SK-N-SH (cell line): Measurements from ENCODE around the gene KDM4C. TPM values are rescaled to one million over a fixed set of nuclear protein-coding genes. Genes with fewer than 3 reads are reported as not detected.

Experiments used
- CTCF ChIA-PET: fragments of 300-600, 350-600 bp; formaldehyde crosslinking; extraction: SDS; loops from one replicate; lab custom pipeline; 2021; lab: Yijun Ruan, JAX
- POLR2A ChIA-PET: fragments of 350-600 bp; sonication (Branson Sonifier 250); formaldehyde crosslinking; extraction: SDS; loops from one replicate; lab custom pipeline; 2020; ENCODE audit warnings: antibody characterized with exemption, inconsistent platforms; lab: Yijun Ruan, JAX
- DNase-seq: peaks from one replicate; pipeline ENCODE4 v3.0.0; 2012
- H2AFZ ChIP-seq: fragments of 200-600 bp; sonication (generic); 2 replicates; pipeline ENCODE4 v1.8.1; 2016; ENCODE audit warnings: antibody characterized with exemption, mild to moderate bottlenecking, low read depth
- H3F3A ChIP-seq: fragments of 200-600 bp; sonication (generic); replicated peaks from 2 replicates; pipeline ENCODE3; 2016; ENCODE audit warnings: antibody characterized with exemption, mild to moderate bottlenecking; ENCODE audit not compliant: insufficient read depth
- H3K27ac ChIP-seq, 2 experiments: fragments of 200-500 bp in 1 of 2; fragments of 200-600 bp in 1 of 2; sonication (Bioruptor generic) in 1 of 2; sonication (generic), shearing (Covaris generic) in 1 of 2; 2 replicates each; pipeline versions ENCODE4 v1.5.1 to v1.6.1; 2014 to 2016; ENCODE audit warnings: low read depth in 2 of 2, inconsistent platforms in 1 of 2, low read length in 1 of 2, mild to moderate bottlenecking in 1 of 2, mixed read lengths in 1 of 2
- H3K27me3 ChIP-seq: fragments of 200-600 bp; sonication (generic), shearing (Covaris generic); 2 replicates; pipeline ENCODE4 v1.6.1; 2016; ENCODE audit warnings: mixed run types; ENCODE audit not compliant: insufficient read depth
- H3K36me3 ChIP-seq, 2 experiments: fragments of 200-500 bp in 1 of 2; fragments of 200-600 bp in 1 of 2; sonication (Bioruptor generic) in 1 of 2; sonication (generic) in 1 of 2; replicated peaks in 1 of 2; 2 replicates each; pipeline versions ENCODE3 to v1.5.1; 2014 to 2016; ENCODE audit warnings: low read length in 1 of 2, mild to moderate bottlenecking in 1 of 2; ENCODE audit not compliant: insufficient read depth in 2 of 2, control insufficient read depth in 1 of 2
- H3K4me1 ChIP-seq, 2 experiments: fragments of 200-500 bp in 1 of 2; fragments of 200-600 bp in 1 of 2; sonication (Bioruptor generic) in 1 of 2; sonication (generic), shearing (Covaris generic) in 1 of 2; 2 replicates each; pipeline versions ENCODE4 v1.5.1 to v1.6.1; 2014 to 2016; ENCODE audit warnings: low read depth in 1 of 2, low read length in 1 of 2, mixed run types in 1 of 2; ENCODE audit not compliant: insufficient read depth in 2 of 2, control insufficient read depth in 1 of 2
- H3K4me2 ChIP-seq: fragments of 200-600 bp; sonication (generic), shearing (Covaris generic); 2 replicates; pipeline ENCODE4 v1.6.1; 2017; ENCODE audit warnings: mixed run types
- H3K4me3 ChIP-seq, 2 experiments: fragments of 200-500 bp in 1 of 2; fragments of 200-600 bp in 1 of 2; sonication (Bioruptor generic) in 1 of 2; sonication (generic), shearing (Covaris generic) in 1 of 2; 2 replicates each; pipeline versions ENCODE4 v1.5.1 to v1.8.1; 2014 to 2016; ENCODE audit warnings: low read depth in 2 of 2, inconsistent platforms in 1 of 2, low read length in 1 of 2, mild to moderate bottlenecking in 1 of 2, mixed read lengths in 1 of 2, moderate library complexity in 1 of 2
- H3K79me2 ChIP-seq: fragments of 200-600 bp; sonication (generic); 2 replicates; pipeline ENCODE4 v1.8.1; 2017; ENCODE audit warnings: mild to moderate bottlenecking; ENCODE audit not compliant: insufficient read depth
- H3K9ac ChIP-seq: fragments of 200-600 bp; sonication (generic); 2 replicates; pipeline ENCODE4 v1.6.1; 2017; ENCODE audit warnings: mixed run types
- H3K9me2 ChIP-seq: fragments of 200-600 bp; sonication (generic); 2 replicates; pipeline ENCODE4 v1.6.1; 2017; ENCODE audit warnings: mixed run types
- H3K9me3 ChIP-seq: fragments of 200-600 bp; sonication (generic); 2 replicates; pipeline ENCODE4 v1.6.1; 2017; ENCODE audit warnings: mixed run types, mild to moderate bottlenecking, moderate library complexity
- H4K20me1 ChIP-seq: fragments of 200-600 bp; sonication (generic); 2 replicates; pipeline ENCODE4 v1.6.1; 2017; ENCODE audit warnings: mild to moderate bottlenecking, mixed run types; ENCODE audit not compliant: insufficient read depth
- CHD2 ChIP-seq: fragments of 150-350 bp; IDR thresholded peaks from 2 replicates; pipeline ENCODE4 v1.6.1; 2018; ENCODE audit warnings: low read length; ENCODE audit not compliant: partially characterized antibody
- ELF1 ChIP-seq: IDR thresholded peaks from 2 replicates; pipeline ENCODE4 v1.4.0; 2012
- EP300 ChIP-seq, 2 experiments: IDR thresholded peaks; 2 replicates each; pipeline versions ENCODE4 v1.4.0 to v1.6.1; 2012; ENCODE audit warnings: borderline replicate concordance in 1 of 2, low read depth in 1 of 2, low read length in 1 of 2
- EZH2phosphoT487 ChIP-seq: fragments of 200-600 bp; sonication (generic); IDR thresholded peaks from 2 replicates; pipeline ENCODE4 v1.6.1; 2017; ENCODE audit warnings: low read depth, mixed run types, mild to moderate bottlenecking, antibody characterized with exemption, moderate library complexity, borderline replicate concordance
- FOXJ3 ChIP-seq: sonication (generic); formaldehyde crosslinking; IDR thresholded peaks from 2 replicates; pipeline ENCODE4 v1.5.1; 2020; ENCODE audit warnings: mild to moderate bottlenecking, missing genetic modification reagents
- FOXM1 ChIP-seq: IDR thresholded peaks from 2 replicates; pipeline ENCODE4 v1.4.0; 2012; ENCODE audit warnings: low read depth, mild to moderate bottlenecking
- GABPA ChIP-seq: IDR thresholded peaks from 2 replicates; pipeline ENCODE4 v1.4.0; 2012; ENCODE audit warnings: low read depth, mild to moderate bottlenecking
- IRF3 ChIP-seq: fragments of 150-350 bp; IDR thresholded peaks from 2 replicates; pipeline ENCODE4 v1.6.1; 2016; ENCODE audit warnings: mild to moderate bottlenecking, low read depth, low read length
- MXI1 ChIP-seq: IDR thresholded peaks from 2 replicates; pipeline ENCODE4 v1.6.1; 2012; ENCODE audit warnings: mild to moderate bottlenecking, low read depth, low read length, improper control_type of control experiment
- NFIC ChIP-seq: IDR thresholded peaks from 2 replicates; pipeline ENCODE4 v1.4.0; 2012; ENCODE audit warnings: borderline replicate concordance
- NRF1 ChIP-seq: IDR thresholded peaks from 2 replicates; pipeline ENCODE4 v1.6.1; 2012; ENCODE audit warnings: low read depth, mild to moderate bottlenecking, low read length
- POLR2AphosphoS5 ChIP-seq: IDR thresholded peaks from 2 replicates; pipeline ENCODE4 v1.6.1; 2012; ENCODE audit warnings: low read depth, low read length
- RAD21 ChIP-seq: IDR thresholded peaks from 2 replicates; pipeline ENCODE4 v1.6.1; 2012; ENCODE audit warnings: mild to moderate bottlenecking, low read length
- RCOR1 ChIP-seq: fragments of 150-350 bp; IDR thresholded peaks from 2 replicates; pipeline ENCODE4 v1.6.1; 2017; ENCODE audit warnings: antibody characterized with exemption, low read length
- REST ChIP-seq: IDR thresholded peaks from 2 replicates; pipeline ENCODE4 v1.6.1; 2012; ENCODE audit warnings: mild to moderate bottlenecking, low read depth, low read length, moderate library complexity
- SMC3 ChIP-seq: IDR thresholded peaks from 2 replicates; pipeline ENCODE4 v1.6.1; 2012; ENCODE audit warnings: low read depth, low read length, improper control_type of control experiment
- USF1 ChIP-seq: IDR thresholded peaks from 2 replicates; pipeline ENCODE4 v1.4.0; 2012; ENCODE audit warnings: low read depth, borderline replicate concordance
- USF2 ChIP-seq: fragments of 150-350 bp; IDR thresholded peaks from 2 replicates; pipeline ENCODE4 v1.6.1; 2017; ENCODE audit warnings: antibody characterized with exemption, low read length, low read depth, borderline replicate concordance
- ZBTB33 ChIP-seq: IDR thresholded peaks from 2 replicates; pipeline ENCODE4 v1.4.0; 2012; ENCODE audit warnings: low read depth, borderline replicate concordance
- WGBS: methylation state at CpG from one replicate; pipeline ENCODE4 v1.1.6; 2017; ENCODE audit warnings: low lambda C conversion rate; 5-methylcytosine and 5-hydroxymethylcytosine counted together
- polyA plus RNA-seq, 3 experiments: library from polyadenylated mRNA; depleted of rRNA; stranded (reverse); fragments of >200 nt; gene quantifications; 2 replicates each; pipeline ENCODE4 v1.2.3, GENCODE V29; 2012

KDM4C gene
- polyA plus RNA-seq, 1 of the 3 experiments (the other 2 are of a cell fraction): 9.4 TPM

GRCh38 chr9:6733257-6733656 is 24.5 kb upstream of the KDM4C start (continued):
- no peak for TF ChIP-seq USF1

GRCh38 chr9:6733831-6734230 is 23.9 kb upstream of the KDM4C start:
- 93% methylated on average over 6 of the region's 6 CpGs for WGBS
- Histone ChIP-seq H3K9ac (no peak overlapping the region), H3K79me2 (no peaks in the 10 kb centered on the region), H3K9me2 (no peaks in the 10 kb centered on the region), H3K27me3 (no peaks in the 10 kb centered on the region), H3K4me1 (no peaks in the 10 kb centered on the region), H4K20me1 (no peaks in the 10 kb centered on the region), H3K4me3 (no peak overlapping the region), H3K9me3 (no peaks in the 10 kb centered on the region), H3K36me3 (no peaks in the 10 kb centered on the region), H3F3A (no peaks in the 10 kb centered on the region), H2AFZ (no peak overlapping the region), H3K27ac (no peak overlapping the region), H3K4me2 (no peak overlapping the region)
- DNase-seq: no peak
- POLR2A ChIA-PET: no interaction called here
- CTCF ChIA-PET: no interaction called here
- TF ChIP-seq EZH2phosphoT487 (no peak), FOXM1 (no peak), IRF3 (no peak), RAD21 (no peak), REST (no peak), EP300 (IDR thresholded peaks at IDR 0.05; ENCODE audit: borderline replicate concordance in 1 of 2, low read depth in 1 of 2, low read length in 1 of 2) (no peak), SMC3 (no peak), FOXJ3 (CRISPR knock-in tag) (no peak), ZBTB33 (no peak), NRF1 (no peak), MXI1 (no peak), GABPA (no peak), ELF1 (no peak), CHD2 (no peak), POLR2AphosphoS5 (no peak), USF2 (no peak), NFIC (no peak), RCOR1 (no peak)
